Sigmoid colon (tissue), 4 donors: Measurements from ENCODE around the gene SGO2.

ENCODE experiments used
- CTCF ChIP-seq, 4 experiments: fragments of 450-650 bp in 3 of 4; fragments of 200-600 bp in 1 of 4; IDR thresholded peaks; one replicate each; pipeline ENCODE4 v1.5.1; 2016 to 2019; ENCODE audit warnings: antibody characterized with exemption in 4 of 4, mild to moderate bottlenecking in 3 of 4, moderate library complexity in 2 of 4
- EP300 ChIP-seq, 4 donors: sonication (generic); formaldehyde crosslinking; IDR thresholded peaks; one replicate each; pipeline ENCODE4 v1.6.1; 2017; ENCODE audit warnings: antibody characterized with exemption in 4 of 4
- POLR2A ChIP-seq, 2 donors: fragments of 450-650 bp; IDR thresholded peaks; one replicate each; pipeline ENCODE4 v1.6.1; 2016; ENCODE audit warnings: antibody characterized with exemption in 2 of 2, mild to moderate bottlenecking in 2 of 2, moderate library complexity in 2 of 2
- POLR2AphosphoS5 ChIP-seq, 4 donors: sonication (generic); formaldehyde crosslinking; IDR thresholded peaks; one replicate each; pipeline ENCODE4 v1.6.1; 2017; ENCODE audit warnings: antibody characterized with exemption in 4 of 4

GRCh38 chr2:200498402-200499162 is 27.4 kb upstream of the SGO2 start:
- TF ChIP-seq CTCF (IDR thresholded peaks at IDR 0.05) (no peak), POLR2A (IDR thresholded peaks at IDR 0.05) (no peak), POLR2AphosphoS5 (IDR thresholded peaks at IDR 0.05) (no peak), EP300 (IDR thresholded peaks at IDR 0.05) (no peak)
